ENCODE results near the gene GPX2.

- TF ChIP-seq SIN3A (IDR thresholded peaks at IDR 0.05; ENCODE audit: low read depth, low read length) (no peak), IKZF1 (conservative IDR thresholded peaks at IDR 0.05) (no peak), CHD4 (IDR thresholded peaks at IDR 0.05) (no peak), JUNB (IDR thresholded peaks at IDR 0.05) (no peak), NBN (IDR thresholded peaks at IDR 0.05) (no peak), SMAD1 (IDR thresholded peaks at IDR 0.05; ENCODE audit: low read depth, partially characterized antibody) (no peak), NFXL1 (IDR thresholded peaks at IDR 0.05; ENCODE audit: borderline replicate concordance) (no peak), CTCF (IDR thresholded peaks at IDR 0.05 in 2 of 3, conservative IDR thresholded peaks at IDR 0.05 in 1 of 3; ENCODE audit: control insufficient read depth in 2 of 3, extremely low read depth in 1 of 3, insufficient read depth in 1 of 3, low read depth in 3 of 3, low read length in 3 of 3) (no peak), POLR2A (IDR thresholded peaks at IDR 0.05; ENCODE audit: low read depth, low read length) (no peak), EZH2 (IDR thresholded peaks at IDR 0.05; ENCODE audit: borderline replicate concordance, control insufficient read depth, low read depth, low read length) (no peak), HDGF (IDR thresholded peaks at IDR 0.05) (no peak), CEBPB (IDR thresholded peaks at IDR 0.05; ENCODE audit: borderline replicate concordance in 1 of 2, low read depth in 2 of 2, low read length in 2 of 2) (no peak), SREBF1 (IDR thresholded peaks at IDR 0.05; ENCODE audit: low read length) (no peak)
Observed at GRCh38 chr14:64927031-64927430, 15.5 kb downstream of the GPX2 start.

Measured in GM12878 (cell line).